BLaER1 treated with 17β-estradiol and CSF1 and Interleukin-3, amounts not matched to agents 10 nM and 100 nM (cell line): Measurements from ENCODE around the gene NAGS.
"Not testable (repeated sequence)": the region's sequence is repeated elsewhere in the genome, so short reads cannot be mapped to it uniquely, and the experiment has no call there.

Experiments used
- H3K27ac ChIP-seq, 11 experiments: shearing (Covaris generic); formaldehyde crosslinking; 2 replicates each; pipeline ENCODE4 v1.8.1; 2022
- H3K27me3 ChIP-seq, 11 experiments: shearing (Covaris generic); formaldehyde crosslinking; 2 replicates each; pipeline ENCODE4 v1.8.1; 2022
- H3K36me3 ChIP-seq, 11 experiments: shearing (Covaris generic); formaldehyde crosslinking; 2 replicates each; pipeline ENCODE4 v1.8.1; 2022
- H3K4me1 ChIP-seq, 10 experiments: shearing (Covaris generic); formaldehyde crosslinking; 2 replicates each; pipeline ENCODE4 v1.8.1; 2022
- H3K4me2 ChIP-seq, 11 experiments: shearing (Covaris generic); formaldehyde crosslinking; 2 replicates each; pipeline ENCODE4 v1.8.1; 2022
- H3K4me3 ChIP-seq, 10 experiments: shearing (Covaris generic); formaldehyde crosslinking; 2 replicates each; pipeline ENCODE4 v1.8.1; 2022
- H3K9ac ChIP-seq, 11 experiments: shearing (Covaris generic); formaldehyde crosslinking; 2 replicates each; pipeline ENCODE4 v1.8.1; 2022
- H3K9me3 ChIP-seq, 11 experiments: shearing (Covaris generic); formaldehyde crosslinking; replicated peaks in 1 of 11; 2 replicates each; pipeline ENCODE4 v1.8.1; 2022
- H4K20me1 ChIP-seq, 11 experiments: shearing (Covaris generic); formaldehyde crosslinking; 2 replicates each; pipeline ENCODE4 v1.8.1; 2022
- Cebpa-rat ChIP-seq, 11 experiments: shearing (Covaris generic); IDR thresholded peaks; 2 replicates each; pipeline ENCODE4 v1.8.1; 2022

Gene NAGS, protein sequence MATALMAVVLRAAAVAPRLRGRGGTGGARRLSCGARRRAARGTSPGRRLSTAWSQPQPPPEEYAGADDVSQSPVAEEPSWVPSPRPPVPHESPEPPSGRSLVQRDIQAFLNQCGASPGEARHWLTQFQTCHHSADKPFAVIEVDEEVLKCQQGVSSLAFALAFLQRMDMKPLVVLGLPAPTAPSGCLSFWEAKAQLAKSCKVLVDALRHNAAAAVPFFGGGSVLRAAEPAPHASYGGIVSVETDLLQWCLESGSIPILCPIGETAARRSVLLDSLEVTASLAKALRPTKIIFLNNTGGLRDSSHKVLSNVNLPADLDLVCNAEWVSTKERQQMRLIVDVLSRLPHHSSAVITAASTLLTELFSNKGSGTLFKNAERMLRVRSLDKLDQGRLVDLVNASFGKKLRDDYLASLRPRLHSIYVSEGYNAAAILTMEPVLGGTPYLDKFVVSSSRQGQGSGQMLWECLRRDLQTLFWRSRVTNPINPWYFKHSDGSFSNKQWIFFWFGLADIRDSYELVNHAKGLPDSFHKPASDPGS

DNA sequence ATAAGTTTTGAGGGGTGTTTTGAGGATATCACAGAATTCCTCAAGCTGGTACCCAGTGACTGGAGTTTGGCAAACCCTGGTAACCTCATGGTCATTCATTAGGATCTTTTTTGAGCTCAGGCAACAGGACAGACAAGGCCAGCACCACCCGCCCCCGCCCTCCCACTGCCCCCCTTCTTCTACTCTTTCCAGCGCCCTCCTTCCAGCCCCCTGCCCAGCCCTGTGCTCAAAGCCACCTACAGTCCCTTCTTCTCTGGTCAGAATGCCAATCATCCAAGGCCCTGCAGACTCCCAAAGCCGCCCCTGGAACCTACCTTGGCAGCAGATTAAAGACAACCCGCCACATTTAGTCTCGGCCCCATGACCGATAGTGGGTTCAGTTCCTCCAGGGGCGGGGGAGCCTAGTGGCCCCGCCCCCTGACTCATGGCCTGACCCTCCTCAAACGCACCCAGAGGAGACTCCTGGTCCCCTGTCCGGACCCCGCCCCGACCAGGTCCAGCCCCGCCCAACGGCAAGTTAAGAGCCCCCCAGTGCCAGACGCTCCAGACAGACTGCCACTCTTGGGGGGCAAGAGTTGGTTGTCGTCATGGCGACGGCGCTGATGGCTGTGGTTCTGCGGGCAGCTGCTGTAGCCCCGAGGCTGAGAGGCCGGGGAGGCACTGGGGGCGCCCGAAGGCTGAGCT is at the start of gene NAGS:
NAGS (plus strand) TSS at position 546 of the 684 bp plus-strand sequence; CDS start at position 588, 42 bp downstream.
- Histone ChIP-seq H3K27me3 (peaks cover 44 to 74% (median 62%) of the 10 kb centered on the region in 11 experiments), H3K36me3 (peaks cover 0 to 2% (median under 1%) of the 10 kb centered on the region in 11 experiments; a peak in 4 of 22 replicates), H3K4me3 (peak within 1 kb of the TSS in 1 of 10 experiments; percentile 44; a peak in 1 of 20 replicates), H4K20me1 (peaks cover 0 to 25% (median 15%) of the 10 kb centered on the region in 11 experiments; a peak in 15 of 22 replicates), H3K9me3 (no peaks in the 10 kb centered on the region), H3K9ac (no peak within 1 kb of the TSS), H3K4me2 (peak within 1 kb of the TSS in 3 of 11 experiments; percentile 2 to 29 (median 28); a peak in 4 of 22 replicates), H3K4me1 (peaks cover 26 to 63% (median 37%) of the 10 kb centered on the region in 10 experiments), H3K27ac (no peak within 1 kb of the TSS)
- TF ChIP-seq Cebpa-rat (IDR thresholded peaks at IDR 0.05) = no peak

DNA sequence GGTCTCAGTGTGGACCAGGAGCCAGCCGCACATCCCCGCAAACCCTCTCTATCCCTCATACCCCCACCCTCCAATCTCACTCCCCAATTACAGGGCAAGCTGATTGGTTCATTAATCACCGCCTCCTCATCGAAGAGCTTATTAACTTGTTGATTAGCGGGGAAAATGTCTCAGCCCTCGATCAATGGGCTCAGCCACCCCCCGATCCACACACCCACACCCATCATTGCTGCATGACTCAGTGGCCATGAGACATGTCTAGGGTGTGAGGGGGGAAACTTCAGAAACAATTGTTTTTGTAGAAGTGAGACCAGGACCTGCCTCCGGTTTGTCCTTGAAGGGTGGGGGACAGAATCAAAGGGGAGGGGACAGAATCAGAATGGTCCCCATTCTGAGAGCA is 48.2 kb upstream of the NAGS start:
- H3K27ac ChIP-seq = no peak overlapping the region
- no peaks in the 10 kb centered on the region for H3K9me3 ChIP-seq
- no peak overlapping the region for H3K4me3 ChIP-seq
- no peak overlapping the region for H3K9ac ChIP-seq
- TF ChIP-seq Cebpa-rat (IDR thresholded peaks at IDR 0.05) = no peak
- peaks cover 0 to 26% (median 9%) of the 10 kb centered on the region in 10 experiments; a peak in 11 of 20 replicates for H3K4me1 ChIP-seq
- H4K20me1 ChIP-seq = no peaks in the 10 kb centered on the region; a peak in 1 of 22 replicates
- H3K4me2 ChIP-seq = no peak overlapping the region
- no peaks in the 10 kb centered on the region for H3K36me3 ChIP-seq
- peaks cover 23 to 35% (median 32%) of the 10 kb centered on the region in 11 experiments for H3K27me3 ChIP-seq

DNA sequence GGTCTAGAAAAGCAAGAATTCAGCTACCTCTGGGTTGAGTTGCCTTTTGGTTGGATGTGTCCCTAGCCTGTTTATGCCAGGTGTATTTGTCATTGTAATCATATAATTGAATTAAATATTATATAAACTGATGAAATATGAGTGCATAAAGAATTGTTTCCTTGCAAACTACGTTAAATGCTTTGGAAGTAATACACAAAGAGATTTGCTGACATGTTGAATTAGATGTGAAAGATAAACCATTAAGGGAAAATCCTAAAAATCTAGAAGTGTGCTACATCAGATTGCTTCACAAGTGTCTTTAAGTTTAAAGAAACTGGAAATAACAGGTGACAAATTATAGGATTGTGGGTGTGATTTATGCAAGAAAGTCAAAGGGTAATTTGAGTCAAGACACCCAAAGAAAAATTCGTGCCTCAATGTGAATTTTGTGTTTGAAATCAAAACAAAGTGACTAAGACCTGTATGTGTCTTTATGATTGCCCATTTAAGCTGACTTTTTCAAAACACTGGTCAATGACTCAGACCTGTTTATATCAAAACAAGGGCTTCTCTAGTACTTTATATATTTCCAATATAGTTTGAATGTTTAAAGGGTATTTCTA is 45.6 kb upstream of the NAGS start:
- Histone ChIP-seq H3K27ac (no peak overlapping the region), H3K9me3 (no peaks in the 10 kb centered on the region), H3K36me3 (no peaks in the 10 kb centered on the region), H3K4me3 (no peak overlapping the region), H4K20me1 (no peaks in the 10 kb centered on the region), H3K4me2 (no peak overlapping the region), H3K27me3 (peaks cover 0 to 12% (median 7%) of the 10 kb centered on the region in 11 experiments; a peak in 16 of 22 replicates), H3K9ac (no peak overlapping the region), H3K4me1 (peaks cover 0 to 14% (median under 1%) of the 10 kb centered on the region in 10 experiments; a peak in 5 of 20 replicates)
- no peak for TF ChIP-seq Cebpa-rat (IDR thresholded peaks at IDR 0.05)

DNA sequence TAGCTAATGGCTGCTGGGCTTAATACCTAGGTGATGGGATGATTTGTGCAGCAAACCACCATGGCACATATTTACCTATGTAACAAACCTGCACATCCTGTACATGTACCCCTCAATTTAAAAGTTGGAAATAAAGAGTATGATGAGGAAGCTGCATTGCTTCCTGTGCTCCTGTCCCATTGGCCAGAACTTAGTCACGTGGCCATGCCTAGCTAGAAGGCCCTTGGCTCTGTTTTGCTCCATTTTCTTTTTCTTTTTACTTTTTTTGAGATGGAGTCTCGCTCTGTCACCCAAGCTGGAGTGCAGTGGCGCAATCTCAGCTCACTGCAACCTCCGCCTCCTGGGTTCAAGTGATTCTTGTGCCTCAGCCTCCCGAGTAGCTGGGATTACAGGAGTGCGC is 43.1 kb upstream of the NAGS start:
- H3K9me3 ChIP-seq, H3K36me3 ChIP-seq, H3K27me3 ChIP-seq, H3K27ac ChIP-seq, H3K4me2 ChIP-seq, H3K4me3 ChIP-seq, H4K20me1 ChIP-seq, H3K4me1 ChIP-seq, H3K9ac ChIP-seq: not testable (repeated sequence)

DNA sequence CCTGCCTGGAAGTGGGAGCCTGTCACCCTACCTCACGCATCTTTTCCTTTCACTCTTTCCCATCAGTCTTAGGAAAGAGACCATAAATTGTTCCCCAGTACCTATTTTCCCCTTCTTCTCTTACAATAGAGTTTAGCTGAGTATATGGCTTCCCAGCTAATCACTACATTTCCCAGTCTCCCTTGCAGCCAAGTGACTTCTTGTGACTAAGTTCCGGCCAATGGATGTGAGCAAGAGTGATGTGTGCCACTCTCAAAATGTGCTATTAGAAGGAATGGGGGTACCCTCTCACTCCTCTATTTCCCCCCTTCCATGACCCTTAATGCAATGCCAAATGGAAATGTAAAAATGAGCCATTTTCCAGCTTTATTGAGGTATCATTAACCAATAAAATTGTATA is 42.5 kb upstream of the NAGS start:
- no peak for TF ChIP-seq Cebpa-rat (IDR thresholded peaks at IDR 0.05)
- H3K4me1 ChIP-seq = peaks cover 0 to 6% (median 0%) of the 10 kb centered on the region in 10 experiments; a peak in 1 of 20 replicates
- no peaks in the 10 kb centered on the region for H3K36me3 ChIP-seq
- no peak overlapping the region for H3K9ac ChIP-seq
- no peak overlapping the region for H3K4me2 ChIP-seq
- H3K27ac ChIP-seq = no peak overlapping the region
- H4K20me1 ChIP-seq = no peaks in the 10 kb centered on the region
- no peaks in the 10 kb centered on the region for H3K9me3 ChIP-seq
- no peaks in the 10 kb centered on the region; a peak in 1 of 22 replicates for H3K27me3 ChIP-seq
- no peak overlapping the region for H3K4me3 ChIP-seq

DNA sequence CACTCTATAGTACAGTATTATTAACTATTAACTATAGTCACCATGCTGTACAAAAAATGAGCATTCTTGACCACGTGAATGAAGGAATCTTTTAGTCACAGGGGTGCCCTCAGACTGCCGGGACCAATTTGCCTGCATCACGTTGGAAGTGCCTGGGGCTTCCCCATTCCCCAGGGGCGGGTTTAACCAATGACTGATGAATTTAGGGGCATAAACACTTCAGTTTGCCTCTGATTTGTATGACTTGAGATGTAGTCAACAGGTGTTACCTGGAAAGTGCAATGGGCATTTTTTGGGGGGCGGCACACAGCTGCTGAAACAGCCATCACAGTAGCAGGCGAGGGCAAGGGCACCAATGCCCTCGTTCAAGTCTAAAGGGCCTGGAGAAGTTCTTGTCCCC is 41.9 kb upstream of the NAGS start:
- Histone ChIP-seq H3K27me3 (no peaks in the 10 kb centered on the region; a peak in 1 of 22 replicates), H3K4me1 (peaks cover 0 to 4% (median 0%) of the 10 kb centered on the region in 10 experiments; a peak in 1 of 20 replicates), H3K9me3 (no peaks in the 10 kb centered on the region), H3K4me3 (no peak overlapping the region), H4K20me1 (no peaks in the 10 kb centered on the region), H3K4me2 (no peak overlapping the region), H3K9ac (no peak overlapping the region), H3K27ac (no peak overlapping the region), H3K36me3 (no peaks in the 10 kb centered on the region)
- TF ChIP-seq Cebpa-rat (IDR thresholded peaks at IDR 0.05) = no peak

DNA sequence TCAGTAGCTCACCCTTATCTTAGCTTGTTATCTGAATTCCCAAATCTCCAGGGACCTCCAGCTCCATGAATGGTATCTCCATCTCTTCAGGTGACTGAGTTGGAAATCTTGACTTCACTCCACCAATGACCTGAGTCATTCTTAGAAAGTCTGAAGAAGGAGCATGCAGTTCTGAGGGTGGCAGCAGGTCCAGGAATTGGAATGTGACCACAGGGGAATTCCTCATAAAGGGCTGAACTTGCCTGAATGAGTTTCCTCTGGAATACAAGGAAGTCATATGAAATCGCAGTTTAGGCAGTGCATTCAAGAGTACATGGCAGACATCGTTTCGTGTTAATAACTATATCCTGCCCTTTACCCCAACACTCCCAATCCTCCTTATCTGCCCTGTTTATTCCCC is 38.1 kb upstream of the NAGS start:
- H3K4me3 ChIP-seq = no peak overlapping the region
- no peak overlapping the region for H3K27ac ChIP-seq
- H3K4me2 ChIP-seq = no peak overlapping the region
- H3K27me3 ChIP-seq = no peaks in the 10 kb centered on the region; a peak in 1 of 22 replicates
- H3K36me3 ChIP-seq = no peaks in the 10 kb centered on the region
- H3K9me3 ChIP-seq = no peaks in the 10 kb centered on the region
- H3K4me1 ChIP-seq = no peaks in the 10 kb centered on the region
- H4K20me1 ChIP-seq = no peaks in the 10 kb centered on the region
- no peak overlapping the region for H3K9ac ChIP-seq
- no peak for TF ChIP-seq Cebpa-rat (IDR thresholded peaks at IDR 0.05)

DNA sequence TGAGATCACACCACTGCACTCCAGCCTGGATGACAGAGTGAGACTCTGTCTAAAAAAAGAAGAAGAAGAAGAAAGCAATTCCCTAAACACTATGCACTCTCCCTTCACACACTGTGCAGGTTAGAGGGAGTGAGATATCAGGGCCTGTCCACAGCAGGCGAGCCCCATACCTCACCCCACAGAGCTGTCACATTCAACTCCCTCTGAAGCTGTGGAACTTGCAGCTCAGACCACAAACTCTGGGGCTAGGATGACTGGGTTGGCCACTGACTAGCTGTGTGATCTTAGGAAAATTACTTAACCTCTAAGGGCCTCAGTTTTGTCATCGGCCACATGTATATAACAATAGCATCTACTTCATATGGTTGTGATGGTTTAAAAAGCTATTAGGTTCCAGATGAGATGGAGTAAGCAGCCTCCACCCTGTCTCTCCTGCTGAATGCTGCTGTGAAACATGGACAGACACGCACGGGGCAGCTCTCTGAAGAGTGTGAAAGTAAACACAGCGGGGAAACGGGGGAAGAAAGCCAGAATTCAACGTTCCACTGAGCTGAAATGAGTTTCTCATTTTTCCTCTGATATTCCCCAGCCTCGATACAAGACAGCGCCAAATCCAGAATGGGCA is 37.1 kb upstream of the NAGS start:
- Histone ChIP-seq H3K27me3 (no peaks in the 10 kb centered on the region), H3K4me2 (no peak overlapping the region), H3K9me3 (no peaks in the 10 kb centered on the region), H4K20me1 (no peaks in the 10 kb centered on the region), H3K27ac (no peak overlapping the region), H3K36me3 (no peaks in the 10 kb centered on the region), H3K4me1 (no peaks in the 10 kb centered on the region), H3K4me3 (no peak overlapping the region), H3K9ac (no peak overlapping the region)
- TF ChIP-seq Cebpa-rat (IDR thresholded peaks at IDR 0.05) = no peak

DNA sequence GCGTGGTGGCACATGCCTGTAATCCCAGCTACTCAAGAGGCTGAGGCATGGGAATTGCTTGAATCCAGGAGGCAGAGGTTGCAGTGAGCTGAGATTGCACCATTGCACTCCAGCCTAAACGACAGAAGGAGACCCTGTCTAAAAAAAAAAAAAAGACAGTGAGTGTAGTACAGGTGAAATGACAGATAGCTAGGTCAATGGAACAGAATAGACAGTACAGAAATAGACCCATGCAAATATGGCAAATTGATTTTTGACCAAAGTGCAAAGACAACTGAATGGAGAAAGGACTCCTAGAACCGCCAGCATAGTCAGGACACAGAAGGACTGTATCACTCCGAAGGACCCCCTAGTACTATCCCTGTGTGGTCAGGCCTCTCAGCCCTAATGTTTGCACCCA is 34.1 kb upstream of the NAGS start:
- Histone ChIP-seq H3K4me3 (no peak overlapping the region), H3K4me1 (no peaks in the 10 kb centered on the region), H3K9ac (no peak overlapping the region), H3K9me3 (no peaks in the 10 kb centered on the region), H4K20me1 (no peaks in the 10 kb centered on the region), H3K4me2 (no peak overlapping the region), H3K27ac (no peak overlapping the region), H3K27me3 (no peaks in the 10 kb centered on the region), H3K36me3 (no peaks in the 10 kb centered on the region)
- no peak for TF ChIP-seq Cebpa-rat (IDR thresholded peaks at IDR 0.05)

DNA sequence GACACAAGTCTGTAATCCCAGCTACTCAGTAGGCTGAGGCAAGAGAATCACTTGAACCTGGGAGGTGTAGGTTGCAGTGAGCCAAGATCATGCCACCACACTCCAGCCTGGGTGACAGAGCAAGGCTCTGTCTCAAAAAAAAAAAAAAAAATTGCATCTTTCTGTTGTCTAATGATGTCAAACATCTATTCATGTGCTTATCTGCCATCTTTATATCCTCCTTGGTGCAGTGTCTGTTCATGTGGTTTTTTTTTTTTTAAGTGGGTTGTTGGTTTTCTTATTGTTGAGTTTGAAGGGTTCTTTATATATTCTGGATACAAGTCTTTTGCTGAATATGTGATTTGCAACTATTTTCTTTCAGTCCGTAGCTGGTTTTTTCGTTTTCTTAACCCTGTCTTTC is 33.0 kb upstream of the NAGS start:
- H3K9ac ChIP-seq, H3K27me3 ChIP-seq, H3K4me3 ChIP-seq, H3K27ac ChIP-seq, H3K36me3 ChIP-seq, H4K20me1 ChIP-seq, H3K4me2 ChIP-seq, H3K4me1 ChIP-seq, H3K9me3 ChIP-seq: not testable (repeated sequence)

DNA sequence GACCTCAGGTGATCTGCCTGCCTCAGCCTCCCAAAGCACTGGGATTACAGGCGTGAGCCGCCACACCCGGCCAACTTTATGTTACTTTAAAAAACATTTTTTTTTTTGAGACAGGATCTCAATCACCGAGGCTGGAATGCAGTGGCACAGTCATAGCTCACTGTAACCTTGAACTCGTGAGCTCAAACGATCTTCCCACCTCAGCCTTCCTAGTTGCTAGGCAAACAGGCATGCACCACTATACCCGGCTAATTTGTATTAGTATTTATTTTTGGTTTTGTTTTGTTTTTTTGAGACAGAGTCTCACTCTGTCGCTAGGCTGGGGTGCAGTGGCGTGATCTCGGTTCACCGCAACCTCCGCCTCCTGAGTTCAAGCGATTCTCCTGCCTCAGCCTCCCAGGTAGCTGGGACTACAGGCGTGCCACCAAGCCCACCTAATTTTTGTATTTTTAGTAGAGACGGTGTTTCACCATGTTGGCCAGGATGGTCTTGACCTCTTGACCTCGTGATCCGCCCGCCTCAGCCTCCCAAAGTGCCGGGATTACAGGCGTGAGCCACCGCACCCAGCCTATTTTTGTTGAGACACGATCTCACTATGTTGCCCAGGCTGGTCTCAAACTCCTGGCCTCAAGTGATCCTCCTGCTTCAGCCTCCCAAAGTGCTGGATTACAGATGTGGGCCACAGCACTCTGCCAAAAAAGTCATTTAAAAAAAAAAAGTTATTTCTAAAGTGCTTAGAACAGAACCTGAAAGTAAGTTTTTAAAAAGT is 31.8 kb upstream of the NAGS start:
- not testable (repeated sequence) for H3K4me3 ChIP-seq, H3K9me3 ChIP-seq, H3K9ac ChIP-seq, H3K4me2 ChIP-seq, H3K27me3 ChIP-seq, H3K4me1 ChIP-seq, H3K27ac ChIP-seq, H4K20me1 ChIP-seq, H3K36me3 ChIP-seq
